LNCAP (cell line): ENCODE results near the gene TOB1.

Experiments used
- TF ChIP-seq, protein P1 (sequence below): fragments of 450-650 bp; IDR thresholded peaks from 2 replicates; pipeline ENCODE4 v1.5.1; 2017; ENCODE audit warnings: mild to moderate bottlenecking

The TOB1 gene

GRCh38 chr17:50883850-50884438, 17.8 kb upstream of the TOB1 start:
- TF ChIP-seq, protein P1, sequence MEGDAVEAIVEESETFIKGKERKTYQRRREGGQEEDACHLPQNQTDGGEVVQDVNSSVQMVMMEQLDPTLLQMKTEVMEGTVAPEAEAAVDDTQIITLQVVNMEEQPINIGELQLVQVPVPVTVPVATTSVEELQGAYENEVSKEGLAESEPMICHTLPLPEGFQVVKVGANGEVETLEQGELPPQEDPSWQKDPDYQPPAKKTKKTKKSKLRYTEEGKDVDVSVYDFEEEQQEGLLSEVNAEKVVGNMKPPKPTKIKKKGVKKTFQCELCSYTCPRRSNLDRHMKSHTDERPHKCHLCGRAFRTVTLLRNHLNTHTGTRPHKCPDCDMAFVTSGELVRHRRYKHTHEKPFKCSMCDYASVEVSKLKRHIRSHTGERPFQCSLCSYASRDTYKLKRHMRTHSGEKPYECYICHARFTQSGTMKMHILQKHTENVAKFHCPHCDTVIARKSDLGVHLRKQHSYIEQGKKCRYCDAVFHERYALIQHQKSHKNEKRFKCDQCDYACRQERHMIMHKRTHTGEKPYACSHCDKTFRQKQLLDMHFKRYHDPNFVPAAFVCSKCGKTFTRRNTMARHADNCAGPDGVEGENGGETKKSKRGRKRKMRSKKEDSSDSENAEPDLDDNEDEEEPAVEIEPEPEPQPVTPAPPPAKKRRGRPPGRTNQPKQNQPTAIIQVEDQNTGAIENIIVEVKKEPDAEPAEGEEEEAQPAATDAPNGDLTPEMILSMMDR, result no peak

GRCh38 chr17:50882851-50883250, 16.7 kb upstream of the TOB1 start:
- TF ChIP-seq, protein P1, result no peak

DNA sequence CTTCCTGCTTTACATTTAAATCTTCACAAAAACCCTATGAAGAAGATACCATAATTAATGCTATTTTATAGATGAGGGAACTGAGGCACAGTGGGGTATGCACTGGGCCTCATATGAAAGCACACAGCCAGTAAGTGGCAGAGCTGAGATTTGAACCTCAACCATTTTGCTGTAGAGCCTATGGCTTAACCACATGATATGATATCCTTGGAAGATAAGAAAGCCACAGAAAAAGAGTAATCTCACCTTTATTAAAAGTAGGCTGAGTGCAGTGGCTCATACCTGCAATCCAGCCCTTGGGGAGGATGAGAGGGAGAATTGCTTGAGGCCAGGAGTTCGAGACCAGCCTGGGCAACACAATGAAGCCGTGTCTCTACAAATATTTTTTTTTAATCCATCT, 15.0 kb upstream of the TOB1 start:
- TF ChIP-seq, protein P1, result no peak

DNA sequence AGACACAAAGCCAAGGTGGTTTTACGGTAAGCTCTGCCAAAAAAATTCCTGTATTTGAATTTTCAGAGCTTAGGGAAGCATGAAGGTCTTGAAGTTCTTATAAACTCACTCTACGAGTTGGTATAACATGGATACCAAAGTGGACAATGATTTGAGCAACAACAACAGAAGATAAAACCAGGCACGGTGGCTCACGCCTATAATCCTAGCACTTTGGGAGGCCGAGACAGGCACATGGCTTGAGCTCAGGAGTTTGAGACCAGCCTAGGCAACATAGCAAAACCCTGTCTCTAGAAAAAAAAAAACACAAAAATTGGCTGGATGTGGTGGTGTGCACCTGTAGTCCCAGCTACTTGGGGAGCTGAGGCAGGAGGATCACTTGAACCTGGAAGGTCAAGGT, 12.9 kb upstream of the TOB1 start:
- TF ChIP-seq, protein P1, result no peak

GRCh38 chr17:50877838-50878237, 11.7 kb upstream of the TOB1 start:
- TF ChIP-seq, protein P1, result no peak

DNA sequence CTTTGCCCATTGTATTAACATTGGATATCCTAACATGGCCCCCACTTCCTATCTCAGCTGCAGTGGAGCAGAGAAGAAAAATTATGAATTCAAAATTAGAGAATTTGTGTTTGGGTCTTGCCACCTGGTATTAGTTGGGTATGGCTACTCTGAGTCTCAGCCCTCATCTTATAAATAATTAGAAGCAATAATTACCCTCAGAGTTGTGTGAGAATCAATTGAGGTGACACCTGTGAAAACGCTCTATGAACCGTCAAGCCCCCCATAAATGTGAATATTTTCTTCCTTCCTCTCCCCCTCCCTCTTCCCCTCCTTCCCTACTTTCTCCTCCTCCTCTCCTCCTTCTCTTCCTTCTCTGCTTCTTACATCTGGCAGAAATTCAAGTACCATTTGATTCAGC, 8.9 kb upstream of the TOB1 start:
- TF ChIP-seq, protein P1, result no peak

GRCh38 chr17:50872710-50873424, 6.7 kb upstream of the TOB1 start:
- TF ChIP-seq, protein P1, result no peak
